ENCODE measurements around the gene EVA1C. TPM values are rescaled to one million over a fixed set of nuclear protein-coding genes. Genes with fewer than 3 reads are reported as not detected.

The EVA1C gene
- total RNA-seq, 1 experiment from 2014 or later, result 29.3 TPM

- POLR2A ChIA-PET, result no interaction called here
These were observed 145.6 kb downstream of the EVA1C start for GRCh38 chr21:32558106-32558505.

More at GRCh38 chr21:32558106-32558505, 145.6 kb downstream of the EVA1C start:
- Histone ChIP-seq H2AFZ (ENCODE audit: low read depth, low read length, poor library complexity, severe bottlenecking) (no peak overlapping the region), H3K9ac (ENCODE audit: low read length) (no peak overlapping the region), H4K20me1 (ENCODE audit: insufficient read depth) (no peaks in the 10 kb centered on the region), H3K4me1 (ENCODE audit: control insufficient read depth in 1 of 2, insufficient read depth in 2 of 2, low read length in 2 of 2) (no peaks in the 10 kb centered on the region), H3K27me3 (ENCODE audit: insufficient read depth, low read length) (no peaks in the 10 kb centered on the region), H3K9me3 (ENCODE audit: control insufficient read depth in 1 of 2, insufficient read depth in 1 of 2, low read depth in 1 of 2, low read length in 2 of 2) (no peaks in the 10 kb centered on the region), H3K36me3 (ENCODE audit: control insufficient read depth in 1 of 2, insufficient read depth in 2 of 2, low read length in 2 of 2) (no peaks in the 10 kb centered on the region), H3K4me3 (replicated peaks in 1 of 2; ENCODE audit: low read depth in 1 of 2, low read length in 2 of 2) (no peak overlapping the region), H3K27ac (ENCODE audit: low read depth, low read length) (no peak overlapping the region), H3K4me2 (ENCODE audit: low read length) (no peak overlapping the region), H3K79me2 (ENCODE audit: insufficient read depth, low read length) (no peaks in the 10 kb centered on the region), H3K9me2 (ENCODE audit: insufficient read depth) (no peaks in the 10 kb centered on the region)
- ATAC-seq (no peak), DNase-seq (ENCODE audit: low read depth, low spot score) (no peak)
- no peak for TF ChIP-seq SP1 (IDR thresholded peaks at IDR 0.05; ENCODE audit: low read depth)
- TF ChIP-seq EZH2phosphoT487 (IDR thresholded peaks at IDR 0.05; ENCODE audit: borderline replicate concordance), result no peak
- no peak for TF ChIP-seq FOSL1 (IDR thresholded peaks at IDR 0.05; ENCODE audit: low read depth)
- TF ChIP-seq CTCF (IDR thresholded peaks at IDR 0.05 in 2 of 3, conservative IDR thresholded peaks at IDR 0.05 in 1 of 3; ENCODE audit: borderline replicate concordance in 1 of 3, insufficient read depth in 1 of 3, low read depth in 2 of 3, low read length in 2 of 3), result no peak
- TF ChIP-seq ZFX (IDR thresholded peaks at IDR 0.05), result no peak
- no peak for TF ChIP-seq TCF7L2 (IDR thresholded peaks at IDR 0.05; ENCODE audit: borderline replicate concordance, extremely low read depth, insufficient read depth, insufficient read length)
- TF ChIP-seq ELF1 (IDR thresholded peaks at IDR 0.05; ENCODE audit: borderline replicate concordance, low read depth), result no peak
- TF ChIP-seq RAD21 (IDR thresholded peaks at IDR 0.05; ENCODE audit: low read depth), result no peak
- TF ChIP-seq, protein P1, sequence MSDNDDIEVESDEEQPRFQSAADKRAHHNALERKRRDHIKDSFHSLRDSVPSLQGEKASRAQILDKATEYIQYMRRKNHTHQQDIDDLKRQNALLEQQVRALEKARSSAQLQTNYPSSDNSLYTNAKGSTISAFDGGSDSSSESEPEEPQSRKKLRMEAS (IDR thresholded peaks at IDR 0.05), result no peak
- TF ChIP-seq EZH2 (IDR thresholded peaks at IDR 0.05), result no peak
- TF ChIP-seq CBX3 (IDR thresholded peaks at IDR 0.05; ENCODE audit: low read depth), result no peak
- TF ChIP-seq SRF (IDR thresholded peaks at IDR 0.05; ENCODE audit: low read depth), result no peak
- TF ChIP-seq ZBTB33 (IDR thresholded peaks at IDR 0.05; ENCODE audit: extremely low read depth, insufficient replicate concordance, low read length), result no peak
- no peak for TF ChIP-seq SIN3A (IDR thresholded peaks at IDR 0.05; ENCODE audit: low read depth)
- TF ChIP-seq JUND (IDR thresholded peaks at IDR 0.05), result no peak
- TF ChIP-seq POLR2A (IDR thresholded peaks at IDR 0.05; ENCODE audit: borderline replicate concordance, extremely low read depth, insufficient read depth, insufficient read length), result no peak
- ChIA-PET RAD21 (ENCODE audit: low non-redundant PET in 1 of 2, low total read pairs in 2 of 2, uncharacterized antibody in 2 of 2, unreplicated experiment in 2 of 2) (no interaction called here), CTCF (no interaction called here)
- intact Hi-C loops (cut with micrococcal nuclease), result no loop called here
- BruUV-seq (replicated peaks), result no TSS peak

Measured in HCT116 (cell line).